ENCODE measurements around the gene PJVK. TPM values are rescaled to one million over a fixed set of nuclear protein-coding genes. Genes with fewer than 3 reads are reported as not detected.

The PJVK gene
- total and polyA plus RNA-seq, 2 of the 13 experiments (the other 11 are each of a cell fraction or from before 2014, with no cell fraction given), result 1.2 to 2.6 TPM

GRCh38 chr2:178414266-178415247 is 36.6 kb upstream of the PJVK start (continued):
- TF ChIP-seq, protein P1, sequence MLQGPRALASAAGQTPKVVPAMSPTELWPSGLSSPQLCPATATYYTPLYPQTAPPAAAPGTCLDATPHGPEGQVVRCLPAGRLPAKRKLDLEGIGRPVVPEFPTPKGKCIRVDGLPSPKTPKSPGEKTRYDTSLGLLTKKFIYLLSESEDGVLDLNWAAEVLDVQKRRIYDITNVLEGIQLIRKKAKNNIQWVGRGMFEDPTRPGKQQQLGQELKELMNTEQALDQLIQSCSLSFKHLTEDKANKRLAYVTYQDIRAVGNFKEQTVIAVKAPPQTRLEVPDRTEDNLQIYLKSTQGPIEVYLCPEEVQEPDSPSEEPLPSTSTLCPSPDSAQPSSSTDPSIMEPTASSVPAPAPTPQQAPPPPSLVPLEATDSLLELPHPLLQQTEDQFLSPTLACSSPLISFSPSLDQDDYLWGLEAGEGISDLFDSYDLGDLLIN (CRISPR knock-in tag; IDR thresholded peaks at IDR 0.05; ENCODE audit: borderline replicate concordance), result no peak
- TF ChIP-seq ZNF740 (CRISPR knock-in tag; IDR thresholded peaks at IDR 0.05) (no peak), NR2F1 (CRISPR knock-in tag; IDR thresholded peaks at IDR 0.05) (no peak), ZNF710 (CRISPR knock-in tag; IDR thresholded peaks at IDR 0.05; ENCODE audit: borderline replicate concordance) (no peak), ZBTB25 (CRISPR knock-in tag; IDR thresholded peaks at IDR 0.05) (peak; percentile 55; the same call in 1 of the 2 replicates), STAT5B (CRISPR knock-in tag; IDR thresholded peaks at IDR 0.05) (no peak), ZNF713 (CRISPR knock-in tag; IDR thresholded peaks at IDR 0.05) (no peak), HES4 (CRISPR knock-in tag; IDR thresholded peaks at IDR 0.05; ENCODE audit: borderline replicate concordance) (no peak), ZNF781 (CRISPR knock-in tag; IDR thresholded peaks at IDR 0.05; ENCODE audit: borderline replicate concordance, not compliant biosample characterization) (peak; percentile 75), ZBTB34 (CRISPR knock-in tag; IDR thresholded peaks at IDR 0.05) (no peak), ATF7 (IDR thresholded peaks at IDR 0.05) (peak; percentile 67), ATF7 (CRISPR knock-in tag; IDR thresholded peaks at IDR 0.05) (no peak), ZFP41 (CRISPR knock-in tag; IDR thresholded peaks at IDR 0.05; ENCODE audit: borderline replicate concordance) (no peak), SAP130 (CRISPR knock-in tag; IDR thresholded peaks at IDR 0.05; ENCODE audit: low read depth) (peak; percentile 68), AKNA (CRISPR knock-in tag; IDR thresholded peaks at IDR 0.05; ENCODE audit: borderline replicate concordance) (no peak), ZNF792 (CRISPR knock-in tag; IDR thresholded peaks at IDR 0.05) (peak; percentile 82; the same call in 1 of the 2 replicates), MTA1 (CRISPR knock-in tag; IDR thresholded peaks at IDR 0.05; ENCODE audit: borderline replicate concordance) (no peak)
